ENCODE results near the gene APOB. TPM values are rescaled to one million over a fixed set of nuclear protein-coding genes. Genes with fewer than 3 reads are reported as not detected.

Gene APOB
- total and polyA plus RNA-seq, 2 of the 13 experiments (the other 11 are each of a cell fraction or from before 2014, with no cell fraction given), result 1,569 to 2,515 TPM

- TF ChIP-seq PRDM4 (CRISPR knock-in tag; IDR thresholded peaks at IDR 0.05; ENCODE audit: borderline replicate concordance) (no peak), ADNP (CRISPR knock-in tag; IDR thresholded peaks at IDR 0.05) (no peak)
These were observed 34.8 kb downstream of the APOB start (continued) for GRCh38 chr2:21008790-21009661.

- peak; percentile 1 for ATAC-seq
- Histone ChIP-seq H3K4me1 (ENCODE audit: insufficient read depth, low read length) (peaks cover 36% of the 10 kb centered on the region), H3K9ac (ENCODE audit: insufficient read depth, low read depth, low read length) (no peak overlapping the region), H3K9me3 (ENCODE audit: low read length) (no peaks in the 10 kb centered on the region; the same call in 1 of the 2 replicates), H3K27ac (ENCODE audit: extremely low read length, insufficient read depth, low read length) (no peak overlapping the region), H2AFZ (ENCODE audit: low read length) (no peak overlapping the region), H3K27me3 (ENCODE audit: control insufficient read depth in 1 of 2, insufficient read depth in 2 of 2, low read length in 2 of 2) (no peaks in the 10 kb centered on the region), H3K36me3 (replicated peaks in 1 of 2; ENCODE audit: control insufficient read depth in 1 of 2, insufficient read depth in 2 of 2, low read length in 2 of 2) (peaks cover 58 to 98% of the 10 kb centered on the region in 2 experiments), H4K20me1 (ENCODE audit: insufficient read depth, low read length) (peaks cover 100% of the 10 kb centered on the region), H3K4me3 (replicated peaks in 1 of 3; ENCODE audit: insufficient read depth in 1 of 3, low read depth in 2 of 3, low read length in 3 of 3) (no peak overlapping the region), H3K4me2 (ENCODE audit: low read depth, low read length) (no peak overlapping the region), H3K79me2 (ENCODE audit: insufficient read depth, low read length) (peaks cover 13% of the 10 kb centered on the region)
- in situ Hi-C loops (cut with HindIII; ENCODE audit: extremely low pct_ligation_motif_present, low pct_unique_long_range_greater_than_20kb) (no loop called here), intact Hi-C loops (cut with micrococcal nuclease; ENCODE audit: unreplicated experiment) (loop anchor here (10.0 kb wide), 1 partner anchor 413 kb away; no protein-coding TSS in a partner anchor)
- POLR2A ChIA-PET, result interaction anchor here (1.0 to 13.6 kb wide), 4 partner anchors 9 to 88 kb away, joined by 3 to 119 read pairs (median 4); no protein-coding TSS in a partner anchor
- CTCF ChIA-PET (ENCODE audit: low intra/inter-chr PET ratio, low total read pairs), result no interaction called here
- DNase-seq (ENCODE audit: low spot score), result no peak
- no TSS peak for BruUV-seq (replicated peaks)
- WGBS (ENCODE audit: low lambda C conversion rate), result 99% methylated on average over 9 of the region's 9 CpGs
- peak; percentile 47 for FAIRE-seq
- TF ChIP-seq SP5 (CRISPR knock-in tag; IDR thresholded peaks at IDR 0.05; ENCODE audit: borderline replicate concordance, low read depth) (no peak), MXD3 (CRISPR knock-in tag; IDR thresholded peaks at IDR 0.05) (no peak), PAWR (CRISPR knock-in tag; IDR thresholded peaks at IDR 0.05; ENCODE audit: borderline replicate concordance) (0 out of 2 replicates have a peak, but pooled peaks have one; percentile 75), PAXIP1 (CRISPR knock-in tag; conservative IDR thresholded peaks at IDR 0.05) (peak; percentile 16), SATB2 (CRISPR knock-in tag; IDR thresholded peaks at IDR 0.05) (no peak), TOPORS (CRISPR knock-in tag; IDR thresholded peaks at IDR 0.05) (peak; percentile 53; the same call in 1 of the 2 replicates), ZNF326 (CRISPR knock-in tag; IDR thresholded peaks at IDR 0.05; ENCODE audit: borderline replicate concordance) (no peak), YEATS4 (CRISPR knock-in tag; IDR thresholded peaks at IDR 0.05; ENCODE audit: borderline replicate concordance) (no peak)
These were observed 35.7 kb downstream of the APOB start for GRCh38 chr2:21008014-21008789.

All from HepG2 (cell line).